Measurements from ENCODE around the gene TSPAN9.

The TSPAN9 gene

DNA sequence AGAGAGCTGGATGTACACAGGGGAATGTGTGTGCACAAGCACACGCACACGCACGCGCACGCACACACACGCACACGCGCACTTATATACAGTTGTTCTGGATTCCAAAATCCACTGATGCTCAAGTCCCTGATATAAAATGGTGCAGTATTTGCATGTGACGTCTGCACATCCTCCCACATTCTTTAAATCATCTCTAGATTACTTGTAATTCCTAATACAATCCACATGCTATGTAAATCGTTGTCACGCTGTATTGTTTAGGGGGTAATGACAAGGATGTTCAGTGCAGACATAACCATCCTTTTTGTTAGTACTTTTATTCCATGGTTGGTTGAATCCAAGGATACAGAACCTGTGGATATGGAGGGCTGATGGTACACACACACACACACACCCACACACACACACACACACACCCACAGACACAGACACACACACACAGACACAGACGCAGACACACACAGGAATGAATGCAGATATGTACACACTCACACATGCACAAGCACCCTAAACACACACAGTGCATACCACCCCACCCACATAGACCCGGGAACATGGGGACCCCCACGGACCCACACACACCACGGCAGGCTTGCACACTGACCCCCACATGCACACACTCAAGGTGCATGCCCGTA is 225.3 kb downstream of the TSPAN9 start:
- DNase-seq = no peak

DNA sequence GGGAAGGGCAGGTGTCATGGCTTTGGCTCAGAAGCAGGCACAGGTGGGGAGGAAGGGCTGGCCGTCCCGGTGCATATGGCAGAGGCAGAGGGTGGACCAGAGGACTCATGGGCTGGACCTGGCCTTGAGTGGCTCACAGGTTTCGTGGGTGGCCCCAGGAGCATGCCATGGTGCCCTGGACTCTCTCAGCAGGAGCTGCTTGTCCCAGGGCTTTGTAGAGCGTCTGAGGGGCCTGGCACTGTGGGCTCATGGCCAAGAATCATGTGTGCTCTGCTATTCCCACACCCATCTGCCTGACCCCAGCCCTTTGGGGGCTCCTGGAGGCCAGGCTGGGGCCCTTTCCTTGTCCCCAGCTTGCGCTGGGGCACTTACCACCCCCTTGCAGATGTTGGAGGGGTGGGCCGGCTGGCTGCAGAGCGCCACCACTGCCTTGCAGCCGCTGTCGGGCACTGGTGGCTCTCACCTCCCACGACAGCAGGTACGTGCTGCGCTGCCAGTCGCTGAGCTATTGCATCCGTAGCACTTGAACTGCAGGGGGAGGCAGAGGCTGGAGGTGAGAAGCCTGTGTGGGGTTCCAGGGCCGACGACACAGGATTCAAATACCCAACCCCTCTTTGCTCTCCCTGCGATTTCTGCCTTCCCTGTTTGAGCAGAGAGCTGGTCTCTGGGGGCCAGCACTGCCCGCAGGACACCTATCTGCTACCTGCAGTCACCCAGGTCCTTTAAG is 226.4 kb downstream of the TSPAN9 start:
- no peak for DNase-seq

DNA sequence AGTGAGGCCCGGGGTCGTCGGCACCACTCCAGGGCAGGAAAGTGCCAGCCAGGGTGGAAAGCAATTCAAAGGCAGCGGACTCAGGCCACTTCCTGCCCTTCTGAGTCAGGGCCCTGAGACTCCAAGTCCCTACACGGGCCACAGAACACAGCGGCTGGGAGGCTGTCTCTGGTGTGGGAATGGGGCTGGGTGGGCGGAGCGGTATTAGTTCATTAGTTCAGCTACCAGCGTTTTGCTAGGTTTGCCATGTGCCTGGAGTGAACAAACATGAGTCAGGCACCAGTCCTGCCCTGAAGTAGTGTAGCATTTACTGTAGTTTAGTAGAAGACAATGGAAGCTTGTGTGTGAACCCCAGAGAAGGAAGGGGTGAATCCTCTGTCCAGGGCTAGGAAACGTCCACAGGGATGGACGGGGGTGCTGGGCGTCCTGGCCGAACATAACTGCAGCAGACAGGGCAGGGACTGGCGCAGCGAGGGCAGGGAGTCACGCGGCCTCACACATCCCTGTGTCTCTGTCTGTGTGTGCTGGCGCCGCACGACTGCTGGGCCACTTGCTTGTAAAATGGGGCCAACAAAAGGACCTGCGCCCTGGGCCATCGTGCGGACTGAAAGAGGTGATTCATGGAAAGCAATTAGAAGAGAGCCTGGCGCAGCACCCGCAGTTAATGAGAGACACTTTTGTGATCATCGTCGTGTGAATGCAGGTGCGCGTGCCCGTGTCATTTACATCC is 227.4 kb downstream of the TSPAN9 start:
- peak in 1 of 4 experiments; percentile 2 for DNase-seq

DNA sequence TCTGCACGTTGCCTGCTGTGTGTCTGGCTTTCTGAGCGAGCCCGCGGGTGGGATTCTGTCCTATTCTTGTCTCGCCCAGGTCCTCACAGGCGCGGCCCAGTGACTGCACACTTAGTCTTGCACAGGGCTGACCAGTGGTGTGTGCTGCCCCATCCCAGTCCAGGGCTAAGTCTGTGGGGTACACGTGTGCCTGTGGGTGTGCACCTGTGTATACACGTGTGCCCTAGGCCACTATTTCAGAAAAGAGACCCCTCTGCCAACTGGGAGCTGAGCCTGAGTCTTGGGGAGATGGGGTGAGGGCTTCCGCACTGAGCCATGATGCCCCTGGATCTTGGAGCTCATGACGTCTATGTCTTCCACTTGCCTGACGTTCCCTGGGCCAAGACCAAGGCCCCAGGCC is 228.3 kb downstream of the TSPAN9 start:
- DNase-seq = no peak

DNA sequence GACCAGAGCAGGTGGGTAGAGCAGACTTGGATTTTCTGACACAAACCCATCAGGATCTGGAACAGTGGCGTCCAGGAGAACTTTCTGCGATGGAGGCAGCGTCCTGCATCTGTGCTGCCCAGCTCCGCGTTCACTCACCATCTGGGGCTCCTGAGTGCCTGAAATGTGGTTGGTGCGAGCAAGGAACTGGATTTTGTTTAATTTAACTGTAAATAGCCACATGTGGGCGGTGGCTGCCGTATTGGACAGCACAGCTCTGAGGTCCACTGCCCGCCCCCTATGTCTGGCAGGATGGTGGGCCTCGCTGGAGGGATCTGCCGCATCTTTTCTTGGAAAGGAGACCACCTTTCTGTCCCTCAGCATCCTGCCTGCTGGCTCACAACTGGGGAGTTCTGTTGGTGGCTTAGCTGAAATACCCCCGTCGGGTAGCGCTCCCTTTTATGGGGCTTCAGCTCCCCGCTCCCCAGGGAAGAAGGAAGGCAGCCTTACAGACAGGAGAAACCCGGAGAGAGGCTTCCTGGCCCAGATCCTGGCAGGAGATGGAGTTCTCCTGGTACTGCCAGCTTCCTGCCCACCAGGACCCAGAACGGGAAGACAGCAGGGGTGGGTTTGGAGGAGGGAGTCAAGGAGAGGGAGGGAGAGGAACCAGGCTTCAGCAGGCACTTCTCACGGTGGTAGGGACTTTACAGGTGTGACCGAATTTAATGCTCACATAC is 228.9 kb downstream of the TSPAN9 start:
- no peak for DNase-seq

DNA sequence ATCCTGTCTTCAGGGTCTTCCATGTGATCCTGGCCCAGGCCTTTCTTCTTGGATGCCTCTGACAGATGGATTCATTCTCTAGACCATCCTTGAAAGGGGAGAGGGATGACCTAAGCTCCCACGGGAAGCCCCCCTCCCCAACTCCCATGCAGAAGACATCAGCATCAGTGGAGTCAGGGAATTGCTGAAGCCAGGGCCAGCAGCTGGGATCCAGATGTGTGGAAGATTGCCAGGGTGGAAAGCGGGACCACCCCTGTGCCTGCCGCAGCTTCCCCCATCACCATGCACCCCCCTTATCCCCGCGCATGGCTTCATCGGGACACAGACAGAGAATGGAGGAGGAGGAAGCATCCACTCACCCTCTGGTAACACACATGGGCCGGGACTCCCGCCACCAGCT is 230.2 kb downstream of the TSPAN9 start:
- no peak for DNase-seq

DNA sequence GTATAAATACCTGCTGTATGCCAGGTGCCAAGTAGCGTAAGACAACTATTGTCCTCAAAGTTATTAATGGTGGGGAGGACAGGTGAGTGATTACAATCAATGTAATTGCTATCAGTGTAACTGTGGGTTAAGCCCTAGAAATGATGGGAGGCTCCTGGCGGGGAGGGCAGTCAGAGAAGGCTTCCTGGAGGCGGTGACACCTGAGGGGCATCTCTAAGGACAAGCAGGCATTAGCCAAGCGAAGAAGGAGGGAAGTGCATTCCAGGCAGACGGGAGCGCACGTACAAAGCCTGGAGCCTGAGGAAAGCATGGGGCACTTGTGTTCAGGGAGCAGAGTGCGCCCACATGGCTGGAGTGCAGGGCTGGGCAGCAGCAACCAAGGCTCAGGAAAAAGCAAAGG is 230.9 kb downstream of the TSPAN9 start:
- DNase-seq = no peak

DNA sequence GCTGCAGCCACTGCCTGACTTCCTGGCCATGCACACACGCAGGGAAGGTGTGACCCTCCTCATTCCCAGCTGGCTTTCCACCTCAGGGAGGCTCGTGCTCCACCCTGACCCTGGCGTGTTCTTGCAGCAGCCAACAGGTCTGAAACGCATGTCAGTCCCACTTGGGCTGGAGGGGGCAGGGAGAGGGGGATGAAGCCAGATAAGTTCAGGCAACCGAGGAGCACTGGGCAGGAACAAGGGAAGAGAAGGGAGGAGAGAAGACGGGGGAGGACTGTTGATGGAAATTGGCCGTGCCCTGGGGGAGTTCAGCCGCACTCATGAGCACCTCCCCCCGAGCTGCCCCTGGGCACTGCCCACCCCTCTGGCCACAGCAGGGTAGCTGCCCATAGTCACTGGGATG is 231.4 kb downstream of the TSPAN9 start:
- DNase-seq = no peak

DNA sequence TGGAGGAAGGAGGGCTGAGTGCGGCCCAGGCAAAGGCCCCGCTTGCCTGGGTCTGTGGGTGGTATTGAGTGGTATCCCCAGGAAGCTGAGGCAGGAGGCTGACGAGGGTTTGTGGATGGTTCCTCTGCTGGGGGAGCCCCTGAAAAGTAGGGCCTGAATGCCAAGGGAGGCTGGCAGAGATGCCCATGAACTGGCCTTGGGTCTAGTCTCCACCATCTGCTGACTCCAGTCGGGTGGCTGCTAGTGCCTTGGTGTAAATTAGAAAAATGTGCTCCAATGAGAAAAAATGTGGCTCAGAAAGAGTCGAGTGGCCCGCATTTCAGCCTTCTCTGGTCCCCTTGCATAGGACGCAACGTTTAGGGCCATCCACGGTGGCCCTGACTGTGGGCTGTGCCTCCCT is 232.6 kb downstream of the TSPAN9 start:
- no peak for DNase-seq

DNA sequence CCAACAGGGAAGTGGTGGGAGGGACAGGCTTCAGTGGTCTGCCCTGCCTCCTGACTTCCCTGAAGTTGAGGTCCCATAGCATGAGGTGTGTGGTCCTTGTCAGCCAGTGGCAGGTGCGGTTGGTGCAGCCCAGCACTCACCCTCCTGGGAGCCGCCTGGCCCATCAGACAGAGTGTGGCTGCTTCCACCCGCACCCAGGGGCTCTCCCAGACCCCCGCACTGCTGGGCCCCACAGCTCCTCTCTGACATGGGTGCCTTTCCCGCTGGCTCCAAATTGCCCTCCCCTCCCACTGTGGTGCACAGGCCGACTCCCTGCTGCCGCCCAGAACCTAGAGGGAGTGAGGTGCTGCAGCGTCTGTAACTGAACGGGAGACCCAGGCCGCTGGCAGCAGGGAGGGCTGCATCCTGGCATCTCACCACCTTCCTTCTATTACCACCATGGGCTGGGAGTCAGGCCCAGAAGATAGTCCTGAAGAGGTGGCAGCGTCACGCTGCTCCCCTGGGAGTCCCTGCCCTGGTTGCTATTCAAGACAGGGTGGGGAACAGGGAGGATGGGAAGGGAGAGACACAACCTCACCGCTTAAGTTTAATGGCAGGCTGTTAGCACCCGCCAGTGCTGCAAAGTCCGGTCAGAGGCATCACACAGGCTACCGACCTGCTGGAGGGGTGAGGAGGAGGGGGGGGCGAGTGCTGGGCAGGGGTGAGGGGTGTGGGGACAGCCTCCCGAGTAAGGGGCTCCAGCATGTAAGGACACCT is 233.3 kb downstream of the TSPAN9 start:
- no peak for DNase-seq

DNA sequence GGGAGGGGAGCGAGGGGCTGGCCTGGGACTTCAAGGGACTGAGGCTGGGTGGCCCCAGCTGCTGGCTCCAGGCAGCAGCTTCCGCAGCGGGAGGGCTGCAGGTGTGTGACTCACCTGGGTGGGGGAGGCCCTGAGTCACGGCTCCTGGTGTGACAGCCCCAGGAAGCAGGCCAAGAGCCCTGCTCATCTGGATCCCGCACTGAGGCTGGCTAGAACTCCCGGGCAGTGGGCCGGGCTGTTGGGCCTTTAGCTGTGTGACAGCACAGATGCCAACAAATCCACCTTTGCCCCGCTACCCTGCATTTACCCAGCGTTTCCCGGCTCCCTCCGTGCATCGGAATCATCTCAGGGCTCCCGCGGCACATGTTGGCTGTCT is 233.8 kb downstream of the TSPAN9 start:
- no peak for DNase-seq

DNA sequence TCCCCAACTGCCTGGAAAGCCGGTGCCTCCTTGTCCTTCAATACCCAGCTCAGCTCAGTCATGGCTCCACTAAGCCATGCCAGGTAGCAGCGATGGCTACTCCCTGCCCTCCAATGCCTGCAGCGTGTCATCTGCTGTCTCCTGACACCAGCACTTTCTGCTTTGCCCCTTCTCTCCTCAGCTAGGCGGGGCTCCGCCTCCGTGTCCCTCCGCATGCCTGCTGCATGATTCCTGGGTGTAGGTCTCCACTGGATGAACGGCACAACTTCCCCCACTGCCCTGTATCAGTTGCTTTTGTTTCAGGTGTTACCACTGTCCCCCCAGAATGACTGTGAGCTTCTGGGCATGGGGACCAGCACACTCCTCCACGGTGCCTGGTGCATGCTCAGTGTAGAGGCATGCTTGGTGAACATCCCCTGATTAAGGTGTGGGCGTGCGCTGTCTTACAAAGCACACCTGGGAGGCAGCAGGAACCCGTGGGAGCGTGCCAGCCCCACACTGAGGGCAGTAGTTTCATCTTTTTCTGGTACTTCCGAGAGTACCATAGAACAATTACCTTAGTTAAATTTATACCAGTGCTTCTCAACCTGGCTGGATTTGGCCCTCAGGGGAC is 234.4 kb downstream of the TSPAN9 start:
- DNase-seq = no peak

DNA sequence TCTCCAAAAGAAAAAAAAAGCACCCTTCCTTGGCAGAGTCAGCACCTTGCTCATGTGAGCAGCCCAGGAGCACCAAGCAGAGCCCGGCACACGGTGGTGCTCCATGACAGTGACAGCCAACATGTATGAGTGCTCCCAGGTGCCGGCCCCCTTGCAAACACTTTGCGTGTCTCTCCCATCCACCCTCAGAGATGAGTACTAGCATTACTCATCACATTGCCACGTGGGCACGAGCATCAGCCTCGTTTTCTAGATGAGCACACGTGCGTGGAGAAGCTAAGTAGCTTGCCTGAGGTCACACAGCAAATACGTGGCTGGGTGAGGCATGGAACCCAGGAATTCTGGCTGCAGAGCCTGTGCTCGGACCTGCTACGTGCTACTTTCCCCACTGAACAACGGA is 235.9 kb downstream of the TSPAN9 start:
- no peak for DNase-seq

DNA sequence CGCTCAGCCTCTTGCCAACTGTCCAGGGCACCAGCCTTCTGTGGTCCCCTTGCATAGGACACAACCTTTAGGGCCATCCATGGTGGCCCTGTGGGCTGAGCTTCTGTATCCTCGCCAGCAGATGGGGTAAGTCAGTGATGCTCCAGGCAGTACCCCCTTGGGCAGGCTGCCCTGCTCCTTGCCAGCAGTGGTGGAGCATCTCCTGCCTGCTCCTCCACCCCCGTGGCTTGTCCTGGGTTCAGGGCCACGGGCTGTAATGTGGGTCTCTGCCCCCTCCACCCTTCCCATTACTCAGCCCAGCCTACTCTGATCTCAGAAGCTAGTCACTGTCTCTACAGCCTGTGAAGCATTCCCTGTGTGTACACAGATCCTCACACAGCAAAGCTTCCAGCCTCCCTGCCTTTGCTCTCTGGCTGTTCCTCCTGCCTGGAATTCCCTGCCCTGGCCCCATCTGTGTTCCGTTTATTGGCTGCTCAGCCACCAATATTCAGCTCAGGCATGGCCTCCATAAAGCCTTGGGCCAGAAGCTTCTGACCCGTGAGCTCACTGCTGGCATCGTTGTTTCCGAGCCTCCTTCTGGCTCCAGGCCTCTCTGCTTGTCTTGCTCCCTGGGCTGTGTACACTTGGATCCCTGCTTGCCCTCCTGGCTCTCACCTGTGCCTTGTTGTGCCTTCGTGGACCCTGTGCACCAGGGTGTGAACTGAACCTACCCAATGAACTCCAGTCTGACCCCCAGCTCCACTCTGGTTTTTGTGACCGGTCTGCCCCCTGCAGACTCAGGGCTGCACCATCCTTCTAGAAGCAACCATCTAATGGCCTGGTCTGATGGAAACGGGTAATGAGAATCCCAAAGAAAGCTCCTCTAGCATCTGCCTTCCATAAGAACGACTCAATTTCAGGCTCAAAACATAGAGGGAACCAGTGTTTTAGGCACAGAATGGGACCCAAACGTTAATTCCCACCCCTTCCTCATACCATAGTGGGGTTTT is 236.8 kb downstream of the TSPAN9 start:
- DNase-seq = peak; percentile 8 to 56 (median 43)

DNA sequence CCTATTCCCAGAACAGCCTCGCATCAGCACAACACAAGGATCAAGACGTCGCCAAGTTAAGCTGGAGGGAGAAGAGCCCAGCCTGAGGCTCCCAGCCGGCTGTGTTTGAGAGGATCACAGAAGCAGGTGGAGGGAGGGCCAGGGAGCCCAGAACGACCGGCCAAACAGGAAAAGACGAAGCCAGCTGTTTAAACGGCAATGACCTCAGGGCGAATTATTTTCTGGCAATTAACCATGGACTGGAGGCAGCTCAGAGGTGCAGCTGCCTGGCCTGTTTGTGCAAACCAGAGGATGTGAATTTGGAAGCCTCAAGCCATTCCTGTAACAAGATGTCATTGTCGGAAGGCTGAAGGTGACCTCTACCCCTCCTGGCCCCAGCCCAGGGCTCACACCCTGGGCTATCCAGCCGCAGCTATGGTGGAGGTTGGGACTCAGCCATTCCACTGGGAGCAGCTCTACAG is 238.1 kb downstream of the TSPAN9 start:
- DNase-seq = no peak

DNA sequence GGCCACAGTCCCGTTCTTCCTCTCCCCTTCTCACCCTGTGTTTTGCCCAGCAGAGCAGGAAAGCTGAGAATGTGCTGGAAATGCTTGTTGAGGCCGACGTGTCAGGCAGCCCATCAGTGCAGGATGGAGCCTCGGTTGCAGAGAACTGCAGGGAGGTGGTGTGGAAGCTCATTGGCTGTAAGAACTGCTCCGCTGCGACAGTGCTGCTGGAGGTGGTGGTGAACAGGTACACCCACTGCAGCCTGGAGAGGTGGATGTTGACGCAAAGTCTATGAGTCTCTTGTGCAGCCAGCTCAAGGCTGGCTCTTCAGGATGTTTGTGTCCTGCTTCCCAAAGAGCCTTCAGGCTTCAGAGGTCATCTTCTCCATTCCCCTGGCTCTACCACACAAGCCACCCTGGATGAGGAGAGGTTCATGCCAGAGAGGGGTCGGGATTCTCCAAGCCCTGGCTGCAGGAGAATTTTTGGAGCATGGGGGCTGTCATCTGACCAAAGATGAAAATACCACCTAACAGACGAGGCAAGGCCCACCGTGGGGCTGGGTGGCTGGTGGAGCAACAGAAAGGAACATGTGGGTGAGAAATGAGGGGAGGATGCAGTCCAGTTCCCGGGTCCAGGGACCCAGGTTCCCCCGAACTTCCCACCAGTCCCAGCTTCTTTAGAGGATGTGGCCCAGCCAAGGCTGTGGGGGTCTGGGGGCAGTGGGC is 239.7 kb downstream of the TSPAN9 start:
- DNase-seq = no peak

DNA sequence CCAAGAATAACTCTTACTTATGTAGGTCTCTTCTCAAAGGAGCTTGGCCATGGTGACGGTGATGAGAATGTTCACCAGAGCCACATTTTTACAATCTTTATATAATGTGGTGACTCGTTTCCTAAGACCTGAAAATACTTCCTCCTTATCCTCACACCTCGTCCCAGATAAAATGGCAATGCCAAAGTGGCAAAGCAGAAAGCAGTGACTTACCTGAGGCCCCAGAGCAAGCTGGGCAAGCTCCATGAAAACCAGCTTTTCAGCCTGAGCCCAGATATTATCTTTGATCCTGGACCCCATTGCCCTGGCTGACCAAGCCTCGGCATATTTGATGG is 240.3 kb downstream of the TSPAN9 start:
- DNase-seq = no peak

DNA sequence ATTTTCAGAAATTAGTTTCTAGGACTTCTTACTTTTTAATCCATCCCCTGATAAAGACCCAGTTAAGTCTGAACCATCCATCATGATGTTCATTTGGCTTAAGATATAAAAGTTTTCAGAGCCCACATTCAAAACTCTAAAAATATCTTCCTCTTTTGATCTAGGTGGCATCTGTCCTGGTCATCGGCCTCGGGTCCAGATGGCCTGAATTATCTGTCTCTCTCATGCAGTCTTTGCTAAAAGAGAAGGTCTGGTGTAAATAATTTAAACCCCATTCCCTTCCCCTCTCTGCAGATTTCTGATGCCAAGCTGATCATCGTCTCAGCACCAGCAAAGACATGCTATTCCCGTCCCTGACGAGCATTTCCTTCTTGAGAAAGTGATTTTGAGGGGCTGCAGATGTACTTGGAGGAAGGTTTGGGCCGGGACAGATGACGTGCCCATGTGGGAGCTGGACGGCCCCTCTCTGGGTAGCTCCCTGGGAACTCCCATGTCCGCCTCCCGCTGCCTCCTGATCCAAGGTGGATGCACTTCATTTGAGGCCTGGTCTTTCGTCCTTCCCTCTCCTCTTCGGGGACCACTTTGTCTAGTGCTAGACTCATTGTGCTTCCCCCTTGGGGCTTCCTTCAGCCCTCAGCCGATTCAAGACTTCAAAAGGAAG is 240.8 kb downstream of the TSPAN9 start:
- no peak for DNase-seq

DNA sequence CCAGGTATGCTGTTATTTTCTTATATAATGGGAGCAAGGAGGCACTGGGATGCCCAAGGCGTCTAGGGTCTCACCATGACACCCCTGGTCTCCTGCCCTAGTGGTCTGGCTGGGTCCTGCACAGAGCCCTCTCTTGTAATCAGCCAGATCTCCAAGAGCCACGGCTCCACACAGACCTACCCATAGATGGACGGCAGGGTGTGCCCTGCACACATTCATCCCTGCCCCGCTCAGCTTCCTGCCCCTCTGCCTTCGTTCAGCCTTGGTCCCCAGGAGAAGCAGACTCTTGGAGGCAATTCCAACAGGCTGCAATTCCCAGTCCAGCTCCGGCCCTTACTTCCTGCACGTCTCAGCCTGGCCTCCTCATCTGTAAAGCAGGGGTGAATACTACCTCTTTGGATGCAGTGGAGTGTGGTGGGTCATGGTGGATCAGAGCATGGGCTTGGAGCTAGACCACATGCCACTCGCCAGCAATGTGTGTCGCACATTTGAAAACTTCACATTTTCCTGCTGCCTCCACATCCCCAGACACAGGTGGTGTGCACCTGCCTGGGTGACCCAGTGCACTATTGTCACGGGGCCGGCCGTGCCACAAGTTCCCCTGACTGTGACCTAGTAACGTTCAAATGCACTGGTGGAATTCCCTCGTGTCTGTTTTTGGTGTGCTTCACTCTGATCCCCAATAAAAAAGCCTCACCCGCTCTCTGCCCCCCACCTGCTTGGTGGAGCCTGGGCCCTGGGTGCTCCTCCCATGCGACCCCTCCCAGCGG is 242.7 kb downstream of the TSPAN9 start:
- DNase-seq = no peak
